Vagina (tissue), 2 donors: ENCODE results near the gene STK24.

Experiments
- CTCF ChIP-seq, 3 experiments: fragments of 450-650 bp in 2 of 3; fragments of 200-600 bp in 1 of 3; sonication (generic) in 1 of 3; IDR thresholded peaks; one replicate each; pipeline ENCODE4 v1.5.1; 2017 to 2019; ENCODE audit warnings: antibody characterized with exemption in 3 of 3, mild to moderate bottlenecking in 2 of 3, moderate library complexity in 2 of 3
- POLR2A ChIP-seq, 2 donors: fragments of 450-650 bp; IDR thresholded peaks; one replicate each; pipeline ENCODE4 v1.6.1; 2017; ENCODE audit warnings: antibody characterized with exemption in 2 of 2, mild to moderate bottlenecking in 2 of 2, moderate library complexity in 2 of 2
- POLR2AphosphoS5 ChIP-seq, 2 donors: sonication (generic); formaldehyde crosslinking; IDR thresholded peaks; one replicate each; pipeline ENCODE4 v1.9.0; 2017; ENCODE audit warnings: antibody characterized with exemption in 2 of 2, mild to moderate bottlenecking in 2 of 2, low read depth in 1 of 2; ENCODE audit not compliant: insufficient read depth in 1 of 2

GRCh38 chr13:98456413-98456845 is 120.5 kb downstream of the STK24 start:
- TF ChIP-seq CTCF (IDR thresholded peaks at IDR 0.05), result no peak
- TF ChIP-seq POLR2AphosphoS5 (IDR thresholded peaks at IDR 0.05; ENCODE audit: insufficient read depth in 1 of 2, low read depth in 1 of 2), result no peak
- no peak for TF ChIP-seq POLR2A (IDR thresholded peaks at IDR 0.05)
